IMR-90 (cell line): ENCODE data around the gene NOL12. TPM values are rescaled to one million over a fixed set of nuclear protein-coding genes. Genes with fewer than 3 reads are reported as not detected.
A peak's percentile ranks its signal among the peaks of the same experiment; 100 is the strongest.

Experiments
- ATAC-seq: fragments of 200-7000 bp; cut with Tn5 transposase; 2 replicates; pipeline ENCODE4 v1.9.1; 2020; ENCODE audit warnings: low read depth, mild to moderate bottlenecking, moderate library complexity
- BruUV-seq: library from RNA; stranded (reverse); fragments of 400-500 nt; replicated peaks from 2 replicates; lab custom pipeline; 2021; lab: Mats Ljungman, UMichigan
- CTCF ChIA-PET: fragments of 300-600 bp; formaldehyde crosslinking; extraction: SDS; loops from one replicate; lab custom pipeline; 2021; ENCODE audit warnings: antibody characterized with exemption; lab: Yijun Ruan, JAX
- POLR2A ChIA-PET: fragments of 300-600 bp; sonication (Branson Sonifier 250); formaldehyde crosslinking; loops from one replicate; lab custom pipeline; 2022; ENCODE audit warnings: antibody characterized with exemption; ENCODE audit not compliant: unreplicated experiment; lab: Charles Lee
- DNase-seq: peaks from one replicate; pipeline ENCODE4 v3.0.0; 2013
- H2AFZ ChIP-seq: replicated peaks from 2 replicates; pipeline ENCODE3; 2013; ENCODE audit warnings: low read length, mild to moderate bottlenecking; ENCODE audit not compliant: poor library complexity
- H2AK5ac ChIP-seq: 2 replicates; pipeline ENCODE4 v1.6.1; 2013; ENCODE audit warnings: low read depth, low read length, inconsistent platforms
- H2AK9ac ChIP-seq: replicated peaks from 2 replicates; pipeline ENCODE3; 2013; ENCODE audit warnings: mild to moderate bottlenecking, low read depth, low read length, moderate library complexity; ENCODE audit not compliant: poor library complexity
- H2BK120ac ChIP-seq: 2 replicates; pipeline ENCODE4 v1.6.1; 2013; ENCODE audit warnings: low read depth, low read length, inconsistent platforms
- H2BK15ac ChIP-seq: 3 replicates; pipeline ENCODE4 v1.6.1; 2013; ENCODE audit warnings: low read depth, low read length, inconsistent platforms
- H2BK20ac ChIP-seq: 2 replicates; pipeline ENCODE4 v1.6.1; 2013; ENCODE audit warnings: low read depth, mild to moderate bottlenecking, inconsistent platforms, low read length, moderate library complexity
- H2BK5ac ChIP-seq: 2 replicates; pipeline ENCODE4 v1.6.1; 2013; ENCODE audit warnings: mild to moderate bottlenecking, low read depth, low read length, inconsistent platforms; ENCODE audit not compliant: poor library complexity, severe bottlenecking
- H3K14ac ChIP-seq: replicated peaks from 2 replicates; pipeline ENCODE4 v1.6.1; 2013; ENCODE audit warnings: low read depth, low read length, inconsistent platforms
- H3K18ac ChIP-seq: 2 replicates; pipeline ENCODE4 v1.6.1; 2013; ENCODE audit warnings: low read depth, low read length, control low read depth
- H3K23ac ChIP-seq: 2 replicates; pipeline ENCODE4 v1.6.1; 2013; ENCODE audit warnings: low read depth, low read length, inconsistent platforms
- H3K27ac ChIP-seq: 2 replicates; pipeline ENCODE4 v1.5.1; 2013; ENCODE audit warnings: mild to moderate bottlenecking, control low read depth, low read length; ENCODE audit not compliant: insufficient read depth
- H3K27me3 ChIP-seq: 2 replicates; pipeline ENCODE4 v1.6.1; 2013; ENCODE audit warnings: low read length; ENCODE audit not compliant: control insufficient read depth, insufficient read depth
- H3K36me3 ChIP-seq: 2 replicates; pipeline ENCODE4 v1.6.1; 2013; ENCODE audit warnings: low read length, mixed read lengths; ENCODE audit not compliant: control insufficient read depth, insufficient read depth
- H3K4ac ChIP-seq: 2 replicates; pipeline ENCODE4 v1.6.1; 2013; ENCODE audit warnings: low read depth, low read length, inconsistent platforms
- H3K4me1 ChIP-seq: 2 replicates; pipeline ENCODE4 v1.6.1; 2013; ENCODE audit warnings: low read length, mixed read lengths; ENCODE audit not compliant: control insufficient read depth, insufficient read depth
- H3K4me2 ChIP-seq: 2 replicates; pipeline ENCODE4 v1.6.1; 2013; ENCODE audit warnings: low read depth, mild to moderate bottlenecking, control low read depth, low read length, moderate library complexity
- H3K4me3 ChIP-seq: 2 replicates; pipeline ENCODE4 v1.5.1; 2013; ENCODE audit warnings: low read depth, mild to moderate bottlenecking, control low read depth, low read length, moderate library complexity; ENCODE audit not compliant: insufficient read depth
- H3K56ac ChIP-seq: 2 replicates; pipeline ENCODE4 v1.6.1; 2013; ENCODE audit warnings: low read length, inconsistent platforms; ENCODE audit not compliant: insufficient read depth; ENCODE audit errors: extremely low read depth
- H3K79me1 ChIP-seq, 2 experiments: 2 replicates each; pipeline ENCODE4 v1.6.1; 2013; ENCODE audit warnings: low read length in 2 of 2, inconsistent platforms in 1 of 2, low read depth in 1 of 2
- H3K9ac ChIP-seq: 2 replicates; pipeline ENCODE4 v1.6.1; 2013; ENCODE audit warnings: low read depth, low read length, control low read depth
- H3K9me1 ChIP-seq: 2 replicates; pipeline ENCODE4 v1.6.1; 2013; ENCODE audit warnings: low read length, inconsistent platforms; ENCODE audit not compliant: insufficient read depth
- H3K9me3 ChIP-seq: 2 replicates; pipeline ENCODE4 v1.6.1; 2013; ENCODE audit warnings: low read length; ENCODE audit not compliant: control insufficient read depth, insufficient read depth
- H4K20me1 ChIP-seq: 2 replicates; pipeline ENCODE4 v1.6.1; 2013; ENCODE audit warnings: low read length, inconsistent platforms; ENCODE audit not compliant: insufficient read depth
- H4K5ac ChIP-seq: 2 replicates; pipeline ENCODE4 v1.6.1; 2013; ENCODE audit warnings: mild to moderate bottlenecking, low read depth, low read length, control low read depth
- H4K8ac ChIP-seq, 2 experiments: 2 replicates each; pipeline ENCODE4 v1.6.1; 2013; ENCODE audit warnings: low read depth in 2 of 2, low read length in 2 of 2, control low read depth in 1 of 2, inconsistent platforms in 1 of 2
- H4K91ac ChIP-seq: 2 replicates; pipeline ENCODE4 v1.6.1; 2013; ENCODE audit warnings: low read depth, low read length, inconsistent platforms; ENCODE audit not compliant: insufficient read depth
- CHD1 ChIP-seq: IDR thresholded peaks from 2 replicates; pipeline ENCODE4 v1.6.1; 2012; ENCODE audit warnings: low read depth, low read length, improper control_type of control experiment
- ELK1 ChIP-seq: fragments of 150-350 bp; IDR thresholded peaks from 2 replicates; pipeline ENCODE4 v1.6.1; 2016; ENCODE audit warnings: low read depth, mild to moderate bottlenecking, low read length, moderate library complexity, borderline replicate concordance
- WGBS, 2 experiments: methylation state at CpG; one replicate each; pipeline versions ENCODE4 v1.1.5 to v1.1.7; 2013; ENCODE audit warnings: missing lambda C conversion rate in 2 of 2; ENCODE audit not compliant: insufficient read length in 1 of 2; ENCODE audit errors: extremely low coverage in 2 of 2; 5-methylcytosine and 5-hydroxymethylcytosine counted together
- dilution Hi-C: fragments of 300-500 bp; cut with HindIII; formaldehyde crosslinking; loops from one replicate; pipeline ENCODE4 v1.14.3; 2018; ENCODE audit warnings: low sequenced_read_pairs; ENCODE audit not compliant: unreplicated experiment
- in situ Hi-C: fragments of 300-500 bp; cut with MboI; formaldehyde crosslinking; loops from 3 replicates; pipeline ENCODE4 v1.14.3; 2019; ENCODE audit warnings: low sequenced_read_pairs, inconsistent platforms, mixed read lengths
- intact Hi-C: fragments of 100-400 bp; cut with micrococcal nuclease; formaldehyde crosslinking; loops from 2 replicates; pipeline ENCODE4 v1.10.0; 2022
- polyA plus RNA-seq, 3 experiments: library from polyadenylated mRNA; depleted of rRNA; stranded (reverse); fragments of >200 nt; gene quantifications; 2 replicates each; pipeline ENCODE4 v1.2.3, GENCODE V29; 2012; ENCODE audit warnings: low replicate concordance in 1 of 3
- total RNA-seq: library from RNA; depleted of rRNA; stranded (reverse); fragments of >200 nt; gene quantifications from 2 replicates; pipeline ENCODE4 v1.2.3, GENCODE V29; 2012

NOL12 gene
- total and polyA plus RNA-seq, 2 of the 4 experiments (the other 2 are of a cell fraction), result 16.0 to 25.6 TPM

GRCh38 chr22:37675930-37676735 is 10.0 kb upstream of the NOL12 start:
- H3K14ac ChIP-seq, result peak overlapping the region; percentile 100
- no peaks in the 10 kb centered on the region for H3K27me3 ChIP-seq
- H2AK9ac ChIP-seq, result peak overlapping the region; percentile 100
- no peaks in the 10 kb centered on the region; the same call in 1 of the 2 replicates for H3K9me1 ChIP-seq
- H3K9me3 ChIP-seq, result no peaks in the 10 kb centered on the region
- peak overlapping the region; percentile 87 for H2BK120ac ChIP-seq
- H2BK15ac ChIP-seq, result 0 out of 3 replicates have a peak overlapping the region, but pooled peaks have one; percentile 56
- DNase-seq, result no peak
- POLR2A ChIA-PET, result interaction anchor here (0.7 to 2.8 kb wide), 6 partner anchors 17 to 65 kb away, joined by 3 to 14 read pairs (median 4); partner anchors contain the start of gene PDXP
- peaks cover 15% of the 10 kb centered on the region for H3K4me1 ChIP-seq
- CTCF ChIA-PET, result interaction anchor here (1.2 kb wide), 1 partner anchor 18 kb away, joined by 4 read pairs; no protein-coding TSS in a partner anchor
- H3K36me3 ChIP-seq, result peaks cover 28% of the 10 kb centered on the region
- H2BK5ac ChIP-seq, result peak overlapping the region; percentile 98
- peak overlapping the region; percentile 98 for H4K91ac ChIP-seq
- peak overlapping the region; percentile 100 for H3K23ac ChIP-seq
- H2AK5ac ChIP-seq, result peak overlapping the region; percentile 99
- peak overlapping the region; percentile 93 for H4K5ac ChIP-seq
- peak overlapping the region; percentile 92 for H3K4me3 ChIP-seq
- in situ Hi-C loops, result no loop called here
- peak overlapping the region; percentile 98 for H3K27ac ChIP-seq
- no peak for TF ChIP-seq ELK1
- TF ChIP-seq CHD1, result peak; percentile 88; the same call in 1 of the 2 replicates
- peak overlapping the region; percentile 99 for H3K4ac ChIP-seq
- H3K79me1 ChIP-seq, result peaks cover 12 to 62% of the 10 kb centered on the region in 2 experiments; a peak in 3 of 4 replicates
- dilution Hi-C loops, result no loop called here
- no CpG with 5 or more reads among the region's 17 CpGs for WGBS, 2 experiments
- peak overlapping the region; percentile 97 for H3K9ac ChIP-seq
- H2AFZ ChIP-seq, result peak overlapping the region; percentile 77
- peak overlapping the region; percentile 87 for H3K18ac ChIP-seq
- TSS peak; percentile 62 for BruUV-seq
- ATAC-seq, result peak; percentile 1
- intact Hi-C loops, result loop anchor here (1.0 to 5.0 kb wide), 2 partner anchors 33 to 129 kb away; no protein-coding TSS in a partner anchor
- peak overlapping the region; percentile 100 for H3K56ac ChIP-seq
- H2BK20ac ChIP-seq, result peak overlapping the region; percentile 24
- peak overlapping the region; percentile 89 to 93 for H4K8ac ChIP-seq
- H3K4me2 ChIP-seq, result peak overlapping the region; percentile 89
- H4K20me1 ChIP-seq, result peaks cover 61% of the 10 kb centered on the region
